GM23248 (cell line): ENCODE measurements around the gene KRTAP4-3. TPM values are rescaled to one million over a fixed set of nuclear protein-coding genes. Genes with fewer than 3 reads are reported as not detected.
"Not testable (repeated sequence)": the region's sequence is repeated elsewhere in the genome, so short reads cannot be mapped to it uniquely, and the experiment has no call there.

Experiments used
- DNase-seq: peaks from one replicate; pipeline ENCODE4 v3.0.0-alpha.2; 2015
- H2AFZ ChIP-seq: fragments of 200-600 bp; sonication (generic); 2 replicates; pipeline ENCODE4 v1.6.1; 2016; ENCODE audit warnings: antibody characterized with exemption
- H3F3A ChIP-seq: fragments of 200-600 bp; sonication (generic); 2 replicates; pipeline ENCODE4 v1.6.1; 2016; ENCODE audit warnings: mild to moderate bottlenecking, antibody characterized with exemption, mixed run types; ENCODE audit not compliant: insufficient read depth
- H3K27ac ChIP-seq: fragments of 200-600 bp; sonication (generic); 2 replicates; pipeline ENCODE4 v1.5.1; 2016; ENCODE audit warnings: mild to moderate bottlenecking
- H3K27me3 ChIP-seq: fragments of 200-600 bp; sonication (generic); replicated peaks from 2 replicates; pipeline ENCODE4 v1.6.1; 2016; ENCODE audit warnings: mild to moderate bottlenecking; ENCODE audit not compliant: insufficient read depth
- H3K36me3 ChIP-seq: fragments of 200-600 bp; sonication (generic); 2 replicates; pipeline ENCODE4 v1.6.1; 2016; ENCODE audit warnings: low read depth, mild to moderate bottlenecking
- H3K4me1 ChIP-seq: fragments of 200-600 bp; sonication (generic); 2 replicates; pipeline ENCODE4 v1.6.1; 2016; ENCODE audit warnings: mild to moderate bottlenecking; ENCODE audit not compliant: insufficient read depth
- H3K4me2 ChIP-seq: fragments of 200-600 bp; sonication (generic); one replicate; pipeline ENCODE4 v1.6.1; 2016; ENCODE audit warnings: mild to moderate bottlenecking; ENCODE audit not compliant: unreplicated experiment
- H3K4me3 ChIP-seq: fragments of 200-600 bp; sonication (generic); 2 replicates; pipeline ENCODE4 v1.5.1; 2016; ENCODE audit warnings: mild to moderate bottlenecking
- H3K79me2 ChIP-seq: fragments of 200-600 bp; sonication (generic); 2 replicates; pipeline ENCODE4 v1.6.1; 2016; ENCODE audit warnings: mild to moderate bottlenecking; ENCODE audit not compliant: insufficient read depth
- H3K9ac ChIP-seq: fragments of 200-600 bp; sonication (generic); 2 replicates; pipeline ENCODE4 v1.6.1; 2016; ENCODE audit warnings: mild to moderate bottlenecking
- H3K9me2 ChIP-seq: fragments of 200-600 bp; sonication (generic); 2 replicates; pipeline ENCODE4 v1.6.1; 2016; ENCODE audit warnings: mixed run types, mild to moderate bottlenecking, moderate library complexity; ENCODE audit not compliant: insufficient read depth
- H3K9me3 ChIP-seq: fragments of 200-600 bp; sonication (generic); one replicate; pipeline ENCODE4 v1.6.1; 2017; ENCODE audit warnings: low read depth
- H4K20me1 ChIP-seq: fragments of 200-600 bp; sonication (generic); 2 replicates; pipeline ENCODE4 v1.6.0; 2016; ENCODE audit not compliant: insufficient read depth
- EZH2 ChIP-seq: fragments of 200-600 bp; sonication (generic); IDR thresholded peaks from 2 replicates; pipeline ENCODE4 v1.6.1; 2018; ENCODE audit warnings: antibody characterized with exemption, mild to moderate bottlenecking; ENCODE audit not compliant: insufficient read depth, poor library complexity, severe bottlenecking
- EZH2phosphoT487 ChIP-seq: fragments of 200-600 bp; sonication (generic); IDR thresholded peaks from 2 replicates; pipeline ENCODE4 v1.6.1; 2018; ENCODE audit warnings: antibody characterized with exemption, moderate library complexity, mild to moderate bottlenecking, low read depth; ENCODE audit not compliant: insufficient read depth
- WGBS, 2 experiments: methylation state at CpG; one replicate each; pipeline ENCODE4 v1.1.6; 2015 to 2017; ENCODE audit warnings: low lambda C conversion rate in 2 of 2, low coverage in 1 of 2; ENCODE audit errors: missing lambda C conversion rate in 2 of 2; 5-methylcytosine and 5-hydroxymethylcytosine counted together
- in situ Hi-C: fragments of 300-500 bp; cut with MboI; formaldehyde crosslinking; loops from 2 replicates; pipeline ENCODE4 v1.15.0; 2020
- polyA plus RNA-seq: library from polyadenylated mRNA; unstranded; fragments of >200 nt; fragmentation: Nextera tagmentation; extraction: Ambion mirVana; gene quantifications from 2 replicates; pipeline ENCODE4 v1.2.1, GENCODE V29; 2016
- small RNA-seq: library from RNA; depleted of rRNA; stranded (forward); fragments of <200 nt; gene quantifications from one replicate; pipeline ENCODE3, GENCODE V24; 2014; ENCODE audit warnings: low read depth, low replicate concordance
- total RNA-seq: library from RNA; depleted of rRNA; stranded (reverse); fragments of >200 nt; shearing (Covaris generic); gene quantifications from 2 replicates; pipeline ENCODE4 v1.2.3, GENCODE V29; 2014; rRNA removed

The KRTAP4-3 gene
- total and polyA plus RNA-seq, 2 experiments from 2014 or later, result not detected

- Histone ChIP-seq H4K20me1 (no peaks in the 10 kb centered on the region), H3K4me1 (peaks cover 6% of the 10 kb centered on the region; the same call in 1 of the 2 replicates), H3K9me3 (no peaks in the 10 kb centered on the region), H2AFZ (no peak overlapping the region), H3K9ac (no peak overlapping the region), H3K4me3 (no peak overlapping the region), H3F3A (no peaks in the 10 kb centered on the region; the same call in none of the 2 replicates), H3K4me2 (no peak overlapping the region), H3K27ac (no peak overlapping the region), H3K79me2 (no peaks in the 10 kb centered on the region), H3K27me3 (no peaks in the 10 kb centered on the region), H3K9me2 (no peaks in the 10 kb centered on the region), H3K36me3 (no peaks in the 10 kb centered on the region)
- no peak for TF ChIP-seq EZH2
- no peak for TF ChIP-seq EZH2phosphoT487
- in situ Hi-C loops, result no loop called here
- no peak for DNase-seq
- WGBS, 2 experiments, result 77 to 82% methylated on average over 4 of the region's 4 CpGs
Observed at GRCh38 chr17:41118721-41119120, 49.3 kb downstream of the KRTAP4-3 start.

- WGBS, 2 experiments, result 91% methylated on average over 10 of the region's 10 CpGs
- not testable (repeated sequence) for H3K27ac ChIP-seq
Observed at GRCh38 chr17:41117846-41118386, 50.1 kb downstream of the KRTAP4-3 start, which contains the start of gene KRTAP4-11. KRTAP4-11 (minus strand) TSS chr17:41118373; CDS start chr17:41118315, 58 bp downstream.

More at GRCh38 chr17:41117846-41118386, 50.1 kb downstream of the KRTAP4-3 start, which contains the start of gene KRTAP4-11:
- H2AFZ ChIP-seq, H3K9me3 ChIP-seq, in situ Hi-C loops, H3K4me1 ChIP-seq, H3K9me2 ChIP-seq, H3K27me3 ChIP-seq, H3K79me2 ChIP-seq, H4K20me1 ChIP-seq, H3K36me3 ChIP-seq, H3K4me3 ChIP-seq, H3F3A ChIP-seq, H3K4me2 ChIP-seq, DNase-seq, H3K9ac ChIP-seq: not testable (repeated sequence)

Small RNA genes lying within 50 kb of the gene (small RNA-seq; reads per million reads assigned to genes)
- gene KRTAP4-17P, result not detected

Other genes starting within 250 kb of the KRTAP4-3 start
Only the 30 nearest of the 40 such genes appear.
- 49.2 and 64.1 TPM in 2 replicates for gene KRTAP1-5, start 141.0 kb downstream of the KRTAP4-3 start, total RNA-seq
- gene KRTAP1-5, start 141.0 kb downstream of the KRTAP4-3 start, polyA plus RNA-seq, result 127 and 134 TPM in 2 replicates
- gene KRTAP1-4, start 138.0 kb downstream of the KRTAP4-3 start, total RNA-seq, result not detected in 2 replicates
- gene KRTAP1-4, start 138.0 kb downstream of the KRTAP4-3 start, polyA plus RNA-seq, result not detected in 2 replicates
- not detected in 2 replicates for gene KRTAP1-3, start 133.3 kb downstream of the KRTAP4-3 start, total RNA-seq
- not detected in 2 replicates for gene KRTAP1-3, start 133.3 kb downstream of the KRTAP4-3 start, polyA plus RNA-seq
- gene KRTAP1-1, start 126.8 kb downstream of the KRTAP4-3 start, total RNA-seq, result 1.6 and 4.2 TPM in 2 replicates
- gene KRTAP1-1, start 126.8 kb downstream of the KRTAP4-3 start, polyA plus RNA-seq, result 2.6 and 3.3 TPM in 2 replicates
- not detected in 2 replicates for gene KRTAP2-1, start 120.9 kb downstream of the KRTAP4-3 start, total RNA-seq
- not detected in 2 replicates for gene KRTAP2-1, start 120.9 kb downstream of the KRTAP4-3 start, polyA plus RNA-seq
- gene KRTAP2-2, start 113.0 kb downstream of the KRTAP4-3 start, total RNA-seq, result not detected in 2 replicates
- gene KRTAP2-2, start 113.0 kb downstream of the KRTAP4-3 start, polyA plus RNA-seq, result 0.51 and 0.74 TPM in 2 replicates
- gene KRTAP2-3, start 108.1 kb downstream of the KRTAP4-3 start, total RNA-seq, result 0.38 and 13.4 TPM in 2 replicates
- 54.3 and 55.2 TPM in 2 replicates for gene KRTAP2-3, start 108.1 kb downstream of the KRTAP4-3 start, polyA plus RNA-seq
- gene KRTAP2-4, start 102.3 kb downstream of the KRTAP4-3 start, total RNA-seq, result not detected in 2 replicates
- gene KRTAP2-4, start 102.3 kb downstream of the KRTAP4-3 start, polyA plus RNA-seq, result not detected in 2 replicates
- gene KRTAP4-7, start 84.1 kb downstream of the KRTAP4-3 start, total RNA-seq, result not detected in 2 replicates
- gene KRTAP4-7, start 84.1 kb downstream of the KRTAP4-3 start, polyA plus RNA-seq, result not detected in 2 replicates
- not detected in 2 replicates for gene KRTAP4-8, start 70.1 kb downstream of the KRTAP4-3 start, total RNA-seq
- gene KRTAP4-8, start 70.1 kb downstream of the KRTAP4-3 start, polyA plus RNA-seq, result 0.20 TPM in 1 of 2 replicates, not detected in the other
- gene KRTAP4-16, start 66.0 kb downstream of the KRTAP4-3 start, total RNA-seq, result not detected in 2 replicates
- not detected in 2 replicates for gene KRTAP4-16, start 66.0 kb downstream of the KRTAP4-3 start, polyA plus RNA-seq
- gene KRTAP4-9, start 62.8 kb downstream of the KRTAP4-3 start, total RNA-seq, result not detected in 2 replicates
- gene KRTAP4-9, start 62.8 kb downstream of the KRTAP4-3 start, polyA plus RNA-seq, result 0.49 and 0.51 TPM in 2 replicates
- gene KRTAP4-11, start 49.8 kb downstream of the KRTAP4-3 start, total RNA-seq, result not detected in 2 replicates
- 0.29 TPM in 1 of 2 replicates, not detected in the other for gene KRTAP4-11, start 49.8 kb downstream of the KRTAP4-3 start, polyA plus RNA-seq
- not detected in 2 replicates for gene KRTAP4-12, start 44.0 kb downstream of the KRTAP4-3 start, total RNA-seq
- 1.7 and 1.8 TPM in 2 replicates for gene KRTAP4-12, start 44.0 kb downstream of the KRTAP4-3 start, polyA plus RNA-seq
- gene KRTAP4-6, start 27.7 kb downstream of the KRTAP4-3 start, total RNA-seq, result not detected in 2 replicates
- not detected in 2 replicates for gene KRTAP4-6, start 27.7 kb downstream of the KRTAP4-3 start, polyA plus RNA-seq
- gene KRTAP4-5, start 18.4 kb downstream of the KRTAP4-3 start, total RNA-seq, result not detected in 2 replicates
- not detected in 2 replicates for gene KRTAP4-5, start 18.4 kb downstream of the KRTAP4-3 start, polyA plus RNA-seq
- not detected in 2 replicates for gene KRTAP4-4, start 7.5 kb downstream of the KRTAP4-3 start, total RNA-seq
- not detected in 2 replicates for gene KRTAP4-4, start 7.5 kb downstream of the KRTAP4-3 start, polyA plus RNA-seq
- not detected in 2 replicates for gene KRTAP4-2, start 10.0 kb upstream of the KRTAP4-3 start, total RNA-seq
- gene KRTAP4-2, start 10.0 kb upstream of the KRTAP4-3 start, polyA plus RNA-seq, result not detected in 2 replicates
- 0.76 TPM in 1 of 2 replicates, not detected in the other for gene KRTAP4-1, start 16.7 kb upstream of the KRTAP4-3 start, total RNA-seq
- not detected in 2 replicates for gene KRTAP4-1, start 16.7 kb upstream of the KRTAP4-3 start, polyA plus RNA-seq
- not detected in 2 replicates for gene KRTAP9-1, start 21.7 kb upstream of the KRTAP4-3 start, total RNA-seq
- gene KRTAP9-1, start 21.7 kb upstream of the KRTAP4-3 start, polyA plus RNA-seq, result not detected in 2 replicates
- gene KRTAP9-2, start 58.4 kb upstream of the KRTAP4-3 start, total RNA-seq, result not detected in 2 replicates
- not detected in 2 replicates for gene KRTAP9-2, start 58.4 kb upstream of the KRTAP4-3 start, polyA plus RNA-seq
- gene KRTAP9-3, start 64.2 kb upstream of the KRTAP4-3 start, total RNA-seq, result not detected in 2 replicates
- not detected in 2 replicates for gene KRTAP9-3, start 64.2 kb upstream of the KRTAP4-3 start, polyA plus RNA-seq
- gene KRTAP9-8, start 69.8 kb upstream of the KRTAP4-3 start, total RNA-seq, result not detected in 2 replicates
- gene KRTAP9-8, start 69.8 kb upstream of the KRTAP4-3 start, polyA plus RNA-seq, result not detected in 2 replicates
- gene KRTAP9-4, start 81.5 kb upstream of the KRTAP4-3 start, total RNA-seq, result not detected in 2 replicates
- not detected in 2 replicates for gene KRTAP9-4, start 81.5 kb upstream of the KRTAP4-3 start, polyA plus RNA-seq
- gene KRTAP9-9, start 87.2 kb upstream of the KRTAP4-3 start, total RNA-seq, result not detected in 2 replicates
- gene KRTAP9-9, start 87.2 kb upstream of the KRTAP4-3 start, polyA plus RNA-seq, result not detected in 2 replicates
- not detected in 2 replicates for gene KRTAP9-6, start 97.2 kb upstream of the KRTAP4-3 start, total RNA-seq
- gene KRTAP9-6, start 97.2 kb upstream of the KRTAP4-3 start, polyA plus RNA-seq, result not detected in 2 replicates
- not detected in 2 replicates for gene KRTAP9-7, start 107.5 kb upstream of the KRTAP4-3 start, total RNA-seq
- gene KRTAP9-7, start 107.5 kb upstream of the KRTAP4-3 start, polyA plus RNA-seq, result not detected in 2 replicates
- gene KRTAP29-1, start 134.6 kb upstream of the KRTAP4-3 start, total RNA-seq, result not detected in 2 replicates
- not detected in 2 replicates for gene KRTAP29-1, start 134.6 kb upstream of the KRTAP4-3 start, polyA plus RNA-seq
- gene KRTAP16-1, start 141.1 kb upstream of the KRTAP4-3 start, total RNA-seq, result not detected in 2 replicates
- gene KRTAP16-1, start 141.1 kb upstream of the KRTAP4-3 start, polyA plus RNA-seq, result not detected in 2 replicates
- gene KRTAP17-1, start 147.5 kb upstream of the KRTAP4-3 start, total RNA-seq, result not detected in 2 replicates
- gene KRTAP17-1, start 147.5 kb upstream of the KRTAP4-3 start, polyA plus RNA-seq, result not detected in 2 replicates